HS-27A (cell line): ENCODE data around the gene CLCN2.

ENCODE experiments used
- DNase-seq: peaks from one replicate; pipeline ENCODE4 v3.0.0-alpha.2; 2012; ENCODE audit warnings: low read depth, missing footprints

CLCN2 gene

DNA sequence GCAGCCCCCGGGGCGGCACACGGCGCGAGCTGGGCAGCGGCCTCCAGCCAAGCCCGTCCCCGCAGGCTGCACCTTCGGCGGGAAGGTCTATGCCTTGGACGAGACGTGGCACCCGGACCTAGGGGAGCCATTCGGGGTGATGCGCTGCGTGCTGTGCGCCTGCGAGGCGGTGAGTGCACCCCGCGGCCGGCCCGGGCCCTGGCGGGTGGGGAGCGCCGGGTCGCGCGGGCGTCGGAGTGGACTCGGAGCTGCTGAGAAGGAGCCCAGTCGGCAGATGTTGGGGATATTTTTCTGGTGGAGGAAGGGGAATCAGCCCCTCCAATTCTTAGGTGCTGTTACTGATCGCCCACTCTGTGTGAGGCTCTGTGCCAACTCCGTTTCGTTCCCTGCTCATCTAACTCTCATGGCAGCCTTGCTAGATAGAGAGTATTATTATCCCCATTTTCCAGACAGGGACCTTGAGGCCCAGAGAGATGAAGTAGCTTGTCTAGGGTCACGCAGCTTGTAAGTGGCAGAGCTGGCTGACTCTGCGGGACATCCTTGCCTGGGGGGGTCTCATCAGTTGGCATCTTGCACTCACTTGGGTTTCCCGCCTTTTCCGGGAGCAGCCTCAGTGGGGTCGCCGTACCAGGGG is 19.3 kb upstream of the CLCN2 start:
- no peak for DNase-seq

DNA sequence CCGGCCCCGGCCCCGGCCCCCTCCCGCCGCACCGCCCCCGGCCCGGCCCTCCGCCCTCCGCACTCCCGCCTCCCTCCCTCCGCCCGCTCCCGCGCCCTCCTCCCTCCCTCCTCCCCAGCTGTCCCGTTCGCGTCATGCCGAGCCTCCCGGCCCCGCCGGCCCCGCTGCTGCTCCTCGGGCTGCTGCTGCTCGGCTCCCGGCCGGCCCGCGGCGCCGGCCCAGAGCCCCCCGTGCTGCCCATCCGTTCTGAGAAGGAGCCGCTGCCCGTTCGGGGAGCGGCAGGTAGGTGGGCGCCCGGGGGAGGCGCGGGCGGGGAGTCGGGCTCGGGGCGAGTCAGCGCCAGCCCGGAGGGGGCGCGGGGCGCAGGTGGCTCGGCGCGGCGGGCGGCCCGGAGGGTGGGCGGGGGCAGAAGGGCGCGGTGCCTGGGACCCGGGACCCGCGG is 18.8 kb upstream of the CLCN2 start:
- no peak for DNase-seq

DNA sequence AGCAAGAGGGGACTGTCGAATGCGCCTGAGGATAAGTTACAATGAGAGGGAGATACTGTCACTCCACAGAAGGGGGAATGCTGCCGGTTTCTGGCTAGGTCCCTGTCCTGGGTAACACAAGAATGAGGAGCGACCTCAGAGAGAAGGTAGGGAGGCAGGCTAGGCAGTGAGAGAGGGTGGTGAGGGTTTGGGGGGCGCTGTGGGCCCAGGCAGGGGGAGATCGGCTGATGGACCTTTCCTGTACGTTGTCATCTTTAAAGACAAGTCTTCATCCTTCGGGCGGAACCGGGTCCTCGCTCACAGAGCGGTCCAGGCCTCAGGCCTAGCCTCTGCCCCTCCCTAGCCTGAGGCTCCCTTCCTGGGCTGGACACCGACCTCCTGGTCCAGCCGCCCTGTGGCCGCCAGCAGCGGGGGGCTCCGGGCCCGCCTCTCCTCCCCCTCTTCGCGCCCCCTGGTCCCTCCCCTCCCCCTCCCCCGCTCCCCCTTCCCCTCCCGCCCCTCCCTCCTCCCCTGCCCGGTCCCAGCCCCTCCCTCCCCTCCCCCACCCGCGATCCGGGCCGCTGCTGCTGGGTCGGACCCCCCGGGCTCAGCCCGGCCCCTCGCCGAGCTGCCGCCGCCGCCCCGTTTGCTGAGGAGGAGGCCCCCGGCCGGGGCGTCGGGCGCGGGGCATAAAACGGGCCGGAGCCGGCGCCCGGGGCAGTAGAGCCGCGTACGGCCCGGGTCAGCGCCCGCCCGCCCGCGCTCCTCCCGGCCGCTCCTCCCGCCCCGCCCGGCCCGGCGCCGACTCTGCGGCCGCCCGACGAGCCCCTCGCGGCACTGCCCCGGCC is 18.2 kb upstream of the CLCN2 start, which contains the start of gene CHRD:
TSS of gene CHRD (plus strand) at position 697 of the 827 bp plus-strand sequence. CDS start 265 bp downstream, outside the sequence.
- no peak for DNase-seq

DNA sequence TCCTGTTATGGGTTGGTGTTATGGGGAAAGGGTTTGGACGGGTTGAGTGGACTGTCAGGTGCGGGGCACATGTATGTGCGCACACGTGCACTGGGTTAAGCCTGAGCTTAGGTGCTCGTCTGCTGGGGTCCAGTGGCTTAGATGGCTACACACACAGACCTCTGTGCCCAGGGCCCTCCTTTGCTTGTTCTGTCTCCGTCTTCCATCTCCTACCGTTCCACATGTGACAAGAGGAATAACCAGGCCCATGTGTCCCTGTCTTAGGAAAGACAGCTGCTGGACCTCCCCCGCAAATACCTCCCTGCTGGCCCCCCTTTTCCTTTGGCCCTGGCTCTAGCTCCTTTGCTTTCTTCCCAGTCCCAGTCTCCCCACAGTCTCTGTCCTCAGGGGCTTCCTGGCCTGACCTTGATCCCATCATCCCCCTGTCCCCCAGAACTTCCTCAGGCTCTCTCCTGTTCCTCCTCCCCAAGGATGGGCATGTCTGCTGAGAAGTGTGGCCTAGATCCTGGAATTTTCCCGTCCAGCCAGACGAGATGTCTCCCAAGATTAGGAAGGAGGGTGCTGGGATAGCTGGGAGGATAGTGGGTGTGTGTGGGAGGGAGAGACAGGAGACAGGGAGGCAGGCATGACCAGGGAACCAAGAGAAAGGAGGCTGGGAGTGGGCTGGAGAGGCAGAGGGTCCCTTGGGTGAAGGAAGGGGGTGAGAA is 17.4 kb upstream of the CLCN2 start:
- DNase-seq = no peak

DNA sequence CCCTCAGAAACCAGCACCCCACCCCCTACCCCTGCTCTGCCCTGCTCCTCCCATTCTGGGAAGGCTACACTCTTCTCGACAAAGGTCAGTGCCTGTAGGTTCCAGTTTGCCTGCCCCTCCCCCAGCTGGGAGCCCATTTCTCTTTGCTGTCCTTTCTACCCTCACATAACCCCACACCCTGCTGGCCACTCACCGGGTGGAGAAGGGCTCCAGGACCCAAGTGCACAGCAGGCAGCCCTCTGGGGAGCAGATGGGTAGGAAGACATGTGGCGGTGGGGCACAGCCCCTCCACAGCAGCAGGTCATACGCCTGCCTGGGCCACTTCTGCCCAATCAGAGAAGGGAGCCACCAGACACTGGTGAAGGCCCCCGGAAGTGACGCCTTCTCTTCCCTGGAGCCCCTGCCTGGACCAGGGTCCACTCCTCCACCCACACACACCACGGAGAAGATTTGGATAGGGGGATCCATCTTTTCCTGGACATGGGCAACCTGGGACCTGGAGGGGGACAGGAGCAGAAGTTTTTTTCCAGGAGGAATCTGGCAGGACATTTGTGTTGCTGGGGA is 16.6 kb upstream of the CLCN2 start, which contains the start of gene THPO:
TSS of gene THPO (minus strand) at position 326 of the 564 bp plus-strand sequence. CDS start 1,948 bp downstream, outside the sequence.
- no peak for DNase-seq

DNA sequence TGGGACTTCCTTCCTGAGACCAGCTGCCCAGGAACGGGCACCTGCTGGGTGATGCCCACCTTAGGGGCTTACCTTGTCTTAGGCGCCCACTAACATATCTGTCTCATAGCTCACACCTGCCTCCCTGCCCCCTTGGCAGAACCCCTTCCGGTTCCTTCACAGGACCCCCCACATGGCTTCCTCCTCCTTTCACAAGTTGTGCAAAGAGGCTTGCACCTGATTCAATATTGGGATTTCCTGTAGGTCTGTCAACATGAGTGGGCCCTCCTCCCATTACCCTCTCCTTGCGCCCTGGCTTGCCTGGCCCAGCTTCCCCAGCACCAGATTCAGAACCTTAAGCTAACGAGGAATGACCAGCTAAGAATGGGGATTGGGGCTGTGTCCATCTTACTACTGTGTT is 16.0 kb upstream of the CLCN2 start:
- DNase-seq = no peak

DNA sequence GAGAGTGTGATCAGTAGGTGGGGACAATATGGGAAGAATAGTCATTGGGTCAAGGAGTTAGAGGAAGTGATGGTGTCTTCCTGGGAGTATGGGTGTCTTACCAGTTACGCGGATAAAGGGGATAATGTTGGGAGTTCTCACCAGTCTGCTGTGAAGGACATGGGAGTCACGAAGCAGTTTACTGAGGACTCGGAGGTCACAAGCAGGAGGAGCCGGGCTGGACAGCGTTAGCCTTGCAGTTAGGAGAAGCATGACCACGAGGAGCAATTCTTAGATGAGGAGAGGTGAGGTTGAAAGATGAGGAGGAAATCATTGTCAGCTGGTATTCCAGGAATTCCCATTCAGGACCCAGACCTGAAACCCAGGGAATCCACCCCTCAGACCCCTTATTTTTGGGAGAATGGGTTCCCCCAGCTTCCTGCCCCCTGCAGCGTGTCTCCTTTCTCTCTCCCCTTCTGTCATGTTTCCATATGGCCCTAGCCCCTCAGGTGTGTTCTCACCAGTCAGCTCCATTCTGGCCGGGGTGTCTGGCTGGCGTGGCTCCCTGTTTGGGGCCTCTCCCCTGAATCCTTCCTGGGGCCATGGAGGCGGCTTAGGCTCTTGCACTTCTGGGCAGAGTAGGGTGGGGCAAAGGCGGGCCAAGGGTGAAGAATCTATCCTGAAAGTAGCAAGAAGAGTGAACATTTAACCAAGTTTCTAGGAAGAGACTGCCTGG is 14.5 kb upstream of the CLCN2 start:
- no peak for DNase-seq

DNA sequence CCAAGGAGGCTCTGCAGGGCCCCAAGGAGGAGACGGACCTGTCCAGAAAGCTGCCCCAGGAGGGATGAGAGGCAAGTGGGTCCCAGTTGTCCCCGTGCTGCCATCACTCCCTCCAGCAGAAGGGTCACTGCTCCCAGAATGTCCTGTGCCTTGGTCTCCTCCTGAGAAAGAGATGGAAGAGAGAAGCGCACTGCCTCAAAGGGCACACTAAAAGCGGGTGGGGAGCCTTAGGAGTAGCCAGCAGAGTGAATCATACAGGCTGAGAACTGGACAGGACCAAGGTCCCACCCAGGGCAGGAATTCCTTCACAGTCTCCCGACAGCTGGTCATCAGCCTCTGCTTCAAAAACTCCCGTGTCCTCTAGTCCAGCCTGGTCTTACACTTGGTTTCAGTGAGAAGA is 12.0 kb upstream of the CLCN2 start:
- DNase-seq = no peak

DNA sequence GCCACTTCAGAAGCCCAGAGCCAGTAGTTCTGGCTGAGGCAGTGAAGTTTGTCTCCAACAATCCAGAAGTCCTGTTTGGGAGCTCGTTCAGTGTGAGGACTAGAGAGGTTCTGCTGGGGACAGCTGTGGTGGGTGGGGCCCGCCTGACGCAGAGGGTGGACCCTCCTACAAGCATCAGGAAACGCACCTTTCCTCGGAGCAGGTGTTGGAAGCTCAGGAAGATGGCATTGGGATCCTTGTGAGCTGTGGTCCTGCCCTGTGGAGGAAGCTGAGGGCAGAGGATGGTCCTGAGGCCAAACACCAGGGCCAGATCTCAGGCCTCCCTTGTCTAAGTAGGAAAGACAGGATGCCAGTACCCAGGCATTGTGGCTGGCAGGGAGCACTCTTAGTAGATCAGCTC is 11.5 kb upstream of the CLCN2 start:
- DNase-seq = no peak

DNA sequence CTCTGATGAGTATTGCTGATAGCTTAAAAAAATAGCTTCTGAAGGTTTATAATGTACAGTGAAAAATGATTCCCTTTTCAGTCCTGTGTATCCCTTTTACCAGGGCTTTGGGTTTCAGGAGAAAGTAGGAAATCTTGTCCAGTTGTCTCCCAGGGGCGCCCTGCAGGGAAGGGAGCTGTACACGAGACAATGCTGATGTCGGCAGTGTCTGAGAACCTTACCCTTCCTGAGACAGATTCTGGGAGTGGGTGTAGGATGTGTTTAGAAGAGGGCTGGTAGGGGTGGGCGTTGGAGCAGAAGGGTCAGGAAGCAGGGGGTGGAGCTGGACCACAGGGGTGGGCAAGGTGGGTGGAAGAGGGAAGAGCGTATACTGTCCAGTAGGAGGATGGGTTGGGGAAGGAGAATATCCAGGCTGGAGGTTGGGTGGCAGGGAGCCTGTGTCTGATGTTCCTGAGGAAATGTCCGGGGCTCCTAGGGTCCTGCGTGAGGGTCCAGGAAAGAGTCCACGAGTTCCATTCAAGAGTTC is 11.0 kb upstream of the CLCN2 start:
- DNase-seq = no peak

DNA sequence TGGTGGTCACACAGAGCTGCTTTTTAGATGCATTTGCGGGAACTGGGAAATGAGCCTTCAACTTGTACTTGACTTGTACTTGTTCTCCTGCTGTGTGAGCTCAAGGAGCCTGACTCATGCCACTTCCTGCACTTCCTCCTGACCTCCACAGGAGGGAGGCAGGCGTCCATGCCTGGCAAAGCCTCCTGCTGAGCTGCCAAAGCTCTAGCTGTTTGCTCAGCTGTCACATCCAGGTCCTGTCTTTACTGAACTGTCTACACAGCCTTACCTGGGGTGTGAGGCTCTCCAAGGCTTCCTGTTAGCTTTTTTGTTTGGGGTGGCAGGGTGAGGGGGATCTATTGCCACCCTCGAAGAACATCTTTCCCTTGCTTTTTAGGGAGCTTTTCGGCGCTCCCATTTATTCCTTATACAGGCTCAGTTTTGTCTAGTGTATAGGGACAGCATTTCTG is 10.2 kb upstream of the CLCN2 start:
- DNase-seq = peak; percentile 42

DNA sequence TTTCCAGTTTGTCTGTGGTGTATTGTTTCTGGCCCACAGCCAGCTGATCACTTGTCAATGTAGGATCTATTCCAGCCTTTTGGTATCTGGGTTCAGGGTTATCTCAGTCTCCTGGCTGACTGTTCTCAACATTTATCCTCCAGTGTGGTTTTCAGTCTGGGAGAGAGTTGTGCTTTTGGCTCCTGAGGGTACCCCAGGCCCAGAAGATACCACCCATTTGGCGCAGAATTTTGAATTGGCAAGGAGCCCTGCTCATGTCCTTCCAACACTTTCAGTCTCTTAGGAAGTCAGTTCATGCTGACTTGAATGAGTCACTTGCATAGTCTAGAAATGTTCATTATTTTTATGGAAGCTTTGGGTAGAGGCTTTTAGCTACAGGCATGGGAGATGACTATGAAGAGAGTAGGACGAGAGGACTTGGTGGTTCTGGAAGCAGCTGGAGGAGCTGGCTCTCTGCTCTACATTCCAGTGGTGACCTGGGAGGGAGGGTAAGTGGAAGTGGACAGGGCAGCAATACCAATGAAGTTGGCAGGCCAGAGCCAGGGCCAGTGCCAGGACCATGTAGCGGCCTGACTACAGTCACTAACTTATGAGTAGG is 7.3 kb upstream of the CLCN2 start:
- no peak for DNase-seq

DNA sequence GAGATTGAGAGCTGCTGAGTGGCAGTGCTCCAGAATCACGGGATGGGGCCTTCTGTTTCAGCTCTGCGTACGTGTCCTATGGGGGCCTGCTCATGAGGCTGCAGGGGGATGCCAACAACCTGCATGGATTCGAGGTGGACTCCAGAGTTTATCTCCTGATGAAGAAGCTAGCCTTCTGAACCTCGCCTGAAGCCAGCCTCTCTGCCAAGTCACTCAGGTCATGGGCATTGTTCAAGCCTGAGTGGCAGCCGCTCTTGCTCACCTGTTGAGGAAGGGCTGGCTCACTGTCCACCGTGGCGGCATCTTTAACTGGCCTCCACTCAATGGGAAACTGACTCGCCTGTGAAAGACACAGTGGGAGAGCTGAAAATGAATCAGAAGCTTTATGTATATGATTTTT is 6.7 kb upstream of the CLCN2 start:
- no peak for DNase-seq

DNA sequence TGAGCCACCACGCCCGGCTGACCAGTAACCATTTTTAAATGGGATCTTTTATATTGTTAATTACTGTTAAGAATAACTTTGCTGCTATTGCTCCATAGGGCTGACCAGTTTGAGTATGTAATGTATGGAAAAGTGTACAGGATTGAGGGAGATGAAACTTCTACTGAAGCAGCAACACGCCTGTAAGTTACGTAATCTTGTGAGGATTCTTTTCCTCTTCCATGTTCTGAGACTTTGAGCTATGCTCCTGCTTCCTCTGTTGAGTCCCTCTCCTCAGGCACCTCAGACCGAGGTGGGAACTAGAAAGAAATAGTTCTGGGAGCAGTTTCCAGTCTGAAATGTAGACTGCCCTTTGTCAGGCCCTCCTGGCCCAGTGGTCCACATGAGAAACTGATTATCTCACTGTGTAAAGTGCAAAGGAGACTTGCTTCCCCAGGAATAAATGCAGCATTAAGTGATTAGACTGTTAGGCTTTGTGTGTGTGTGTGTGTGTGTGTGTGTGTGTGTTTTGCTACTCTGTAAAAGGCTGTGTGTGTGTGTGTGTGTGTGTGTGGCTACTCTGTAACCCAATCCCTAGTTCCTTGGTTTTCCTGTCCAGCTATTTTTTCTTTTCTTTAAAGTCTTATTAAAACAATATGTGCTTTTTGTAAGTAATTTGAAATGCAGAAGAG is 5.3 kb upstream of the CLCN2 start:
- no peak for DNase-seq

DNA sequence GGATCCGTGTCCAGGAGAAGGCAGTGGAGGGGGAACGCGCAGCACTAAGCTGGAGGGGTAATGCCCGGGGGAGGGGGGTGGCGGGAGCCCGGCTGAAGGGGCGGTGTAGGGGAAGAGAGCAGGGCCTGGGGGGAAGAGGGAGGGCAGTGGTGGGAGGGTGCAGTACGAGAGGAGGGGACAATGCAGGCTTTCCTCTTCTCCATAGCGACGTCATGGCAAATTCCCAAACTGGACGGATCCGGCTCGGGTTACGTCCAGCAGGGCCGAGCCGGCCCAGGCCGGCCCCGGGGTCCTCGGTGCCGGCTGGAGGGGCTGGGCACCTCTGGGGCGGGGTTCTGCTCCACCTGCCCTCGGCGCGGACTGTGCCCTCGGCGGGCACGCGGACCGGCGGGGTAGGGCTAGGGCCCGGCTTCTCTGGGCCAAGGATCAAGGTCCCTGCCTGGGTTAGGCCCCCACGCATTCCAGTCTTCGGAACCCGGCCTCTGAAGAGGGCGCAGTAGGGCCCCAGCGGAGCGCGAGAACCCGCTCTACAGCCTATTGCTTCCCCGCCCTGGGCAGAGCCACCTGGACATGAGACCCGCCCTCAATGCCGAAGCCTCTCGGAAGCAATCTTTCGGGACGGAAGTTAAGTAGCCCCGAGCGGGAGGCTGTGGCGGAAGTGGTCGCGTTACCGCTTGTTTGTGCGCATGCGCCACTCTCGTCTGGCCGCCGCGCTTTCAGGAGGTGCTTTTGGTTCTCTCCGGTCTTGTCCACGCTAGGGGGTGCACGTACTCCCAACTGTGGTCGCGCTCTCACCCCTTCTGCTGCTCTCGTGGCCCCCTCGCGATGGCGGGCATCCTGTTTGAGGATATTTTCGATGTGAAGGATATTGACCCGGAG is 1.5 kb upstream of the CLCN2 start:
- DNase-seq = peak; percentile 92

DNA sequence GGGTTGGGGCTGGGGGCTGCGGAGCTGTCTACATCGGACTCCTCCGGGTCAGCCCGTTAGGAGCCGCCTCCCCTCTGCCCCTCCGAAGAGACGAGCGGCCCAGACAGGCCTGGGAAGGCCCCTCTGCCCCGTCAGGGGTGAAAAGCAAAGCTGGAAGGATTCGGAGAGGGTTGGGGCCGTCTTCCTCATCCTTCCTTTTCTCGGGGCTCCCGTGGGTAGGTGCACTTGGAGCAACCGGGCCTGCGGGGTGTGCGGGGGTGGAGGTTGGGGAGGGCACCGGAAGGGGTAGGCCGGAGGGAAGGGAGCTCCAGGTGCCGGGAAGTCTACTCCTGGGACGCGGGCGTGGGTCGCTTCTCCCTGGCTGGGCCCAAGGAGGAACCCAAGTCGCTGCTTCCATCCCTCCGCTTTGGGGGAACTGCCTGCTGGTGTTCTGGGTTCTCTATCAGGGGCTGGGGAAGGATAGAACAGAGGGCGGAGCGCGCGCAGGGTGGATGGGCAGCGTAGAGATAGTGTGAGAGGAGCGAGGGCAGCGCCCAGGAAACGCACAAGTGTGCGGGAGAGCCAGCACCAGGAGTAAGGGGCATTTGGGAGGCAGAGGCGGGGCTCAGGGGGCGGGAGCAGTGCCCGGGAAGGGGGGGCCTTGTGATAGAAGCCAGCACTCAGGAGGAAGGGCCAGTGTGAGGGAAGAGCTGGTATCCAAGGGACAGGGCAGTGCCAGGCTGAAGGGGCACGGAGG is 695 bp upstream of the CLCN2 start:
- peak; percentile 40 for DNase-seq

DNA sequence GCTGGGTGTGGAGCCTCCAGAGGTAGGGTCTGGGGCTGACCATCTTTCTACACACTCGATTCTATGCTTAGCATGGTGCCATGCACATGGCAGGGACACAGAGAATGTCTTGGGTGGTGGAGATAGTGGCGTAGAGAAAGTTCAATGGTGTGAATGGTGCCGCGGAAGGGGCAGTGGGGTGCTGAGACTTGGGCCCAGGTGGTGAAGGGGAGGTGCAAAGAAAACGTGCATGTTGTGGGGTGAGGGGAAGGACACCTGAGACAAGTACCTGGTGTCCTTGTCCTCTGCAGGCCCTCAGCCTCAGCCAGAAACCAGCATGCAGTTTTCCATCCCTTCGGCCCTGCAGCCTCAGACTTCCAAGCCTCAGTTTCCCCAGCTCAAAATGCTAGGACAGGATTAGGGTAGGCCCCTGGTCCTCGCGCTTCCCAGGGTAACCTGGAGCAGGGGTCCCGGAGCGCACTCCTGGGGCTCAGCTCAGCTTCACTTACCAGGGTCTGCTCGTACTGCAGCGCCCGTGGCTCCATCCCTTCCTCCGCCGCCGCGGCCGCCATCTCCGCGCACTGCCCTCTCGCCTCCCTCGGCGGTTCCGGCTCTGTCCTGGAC is 375 bp downstream of the CLCN2 start:
- DNase-seq = no peak
